ENCODE measurements around the gene PIEZO2. TPM values are rescaled to one million over a fixed set of nuclear protein-coding genes. Genes with fewer than 3 reads are reported as not detected.

The PIEZO2 gene
- total RNA-seq, 1 experiment from 2014 or later = 0.11 TPM

DNA sequence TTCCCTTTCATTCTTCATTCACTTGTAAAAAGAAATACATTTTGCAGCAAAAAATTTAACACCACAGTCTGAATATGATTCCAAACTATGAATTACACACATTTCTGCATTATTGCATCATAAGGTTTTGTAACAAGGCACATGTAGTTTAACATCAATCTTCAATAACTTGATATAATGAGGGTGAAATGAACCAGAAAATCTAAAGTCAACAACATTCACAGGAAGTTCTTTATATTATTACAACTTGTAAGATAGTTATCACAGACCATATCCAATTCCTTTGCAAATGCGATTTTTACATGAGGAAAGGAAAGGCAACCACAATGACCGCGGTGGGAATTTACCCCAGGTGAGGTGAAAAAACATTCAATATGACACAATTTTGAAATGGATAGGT, 410.2 kb downstream of the PIEZO2 start:
- intact Hi-C loops (cut with micrococcal nuclease; ENCODE audit: unreplicated experiment) = no loop called here
- H3K27me3 ChIP-seq (replicated peaks; ENCODE audit: control insufficient read depth, insufficient read depth, low read length) = no peaks in the 10 kb centered on the region
- ChIA-PET POLR2A (no interaction called here), CTCF (no interaction called here)
- BruUV-seq (replicated peaks) = no TSS peak
- no peaks in the 10 kb centered on the region for H3K36me3 ChIP-seq (ENCODE audit: control insufficient read depth, insufficient read depth, low read length)
- no peaks in the 10 kb centered on the region for H3K4me1 Mint-ChIP-seq (ENCODE audit: low read depth, unreplicated experiment)
- TF ChIP-seq, protein P1, sequence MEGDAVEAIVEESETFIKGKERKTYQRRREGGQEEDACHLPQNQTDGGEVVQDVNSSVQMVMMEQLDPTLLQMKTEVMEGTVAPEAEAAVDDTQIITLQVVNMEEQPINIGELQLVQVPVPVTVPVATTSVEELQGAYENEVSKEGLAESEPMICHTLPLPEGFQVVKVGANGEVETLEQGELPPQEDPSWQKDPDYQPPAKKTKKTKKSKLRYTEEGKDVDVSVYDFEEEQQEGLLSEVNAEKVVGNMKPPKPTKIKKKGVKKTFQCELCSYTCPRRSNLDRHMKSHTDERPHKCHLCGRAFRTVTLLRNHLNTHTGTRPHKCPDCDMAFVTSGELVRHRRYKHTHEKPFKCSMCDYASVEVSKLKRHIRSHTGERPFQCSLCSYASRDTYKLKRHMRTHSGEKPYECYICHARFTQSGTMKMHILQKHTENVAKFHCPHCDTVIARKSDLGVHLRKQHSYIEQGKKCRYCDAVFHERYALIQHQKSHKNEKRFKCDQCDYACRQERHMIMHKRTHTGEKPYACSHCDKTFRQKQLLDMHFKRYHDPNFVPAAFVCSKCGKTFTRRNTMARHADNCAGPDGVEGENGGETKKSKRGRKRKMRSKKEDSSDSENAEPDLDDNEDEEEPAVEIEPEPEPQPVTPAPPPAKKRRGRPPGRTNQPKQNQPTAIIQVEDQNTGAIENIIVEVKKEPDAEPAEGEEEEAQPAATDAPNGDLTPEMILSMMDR (IDR thresholded peaks at IDR 0.05; ENCODE audit: insufficient read depth in 1 of 2, low read depth in 1 of 2, low read length in 1 of 2, severe bottlenecking in 1 of 2, unreplicated experiment in 1 of 2) = no peak
- no peaks in the 10 kb centered on the region for H3K36me3 Mint-ChIP-seq (ENCODE audit: insufficient read depth, unreplicated experiment)
- peaks cover 15% of the 10 kb centered on the region for H3K27me3 Mint-ChIP-seq (ENCODE audit: insufficient read depth, unreplicated experiment)
- DNase-seq = no peak
- H3K9me3 ChIP-seq = no peaks in the 10 kb centered on the region
- H3K9me3 Mint-ChIP-seq (ENCODE audit: unreplicated experiment) = no peaks in the 10 kb centered on the region
- no peak overlapping the region for H3K4me3 ChIP-seq (ENCODE audit: low read depth, low read length)
- H3K27ac Mint-ChIP-seq (ENCODE audit: unreplicated experiment) = no peak overlapping the region
- H3K4me3 Mint-ChIP-seq (ENCODE audit: unreplicated experiment) = no peak overlapping the region
- H3K4me1 ChIP-seq = no peaks in the 10 kb centered on the region

- ChIA-PET POLR2A (no interaction called here), CTCF (no interaction called here)
- DNase-seq = no peak
- no peaks in the 10 kb centered on the region for H3K36me3 ChIP-seq (ENCODE audit: control insufficient read depth, insufficient read depth, low read length)
- no TSS peak for BruUV-seq (replicated peaks)
- no peaks in the 10 kb centered on the region for H3K4me1 ChIP-seq
- H3K9me3 Mint-ChIP-seq (ENCODE audit: unreplicated experiment) = no peaks in the 10 kb centered on the region
- H3K4me1 Mint-ChIP-seq (ENCODE audit: low read depth, unreplicated experiment) = no peaks in the 10 kb centered on the region
- H3K27me3 Mint-ChIP-seq (ENCODE audit: insufficient read depth, unreplicated experiment) = peaks cover 25% of the 10 kb centered on the region
- no peak overlapping the region for H3K4me3 Mint-ChIP-seq (ENCODE audit: unreplicated experiment)
- TF ChIP-seq, protein P1 (IDR thresholded peaks at IDR 0.05; ENCODE audit: insufficient read depth in 1 of 2, low read depth in 1 of 2, low read length in 1 of 2, severe bottlenecking in 1 of 2, unreplicated experiment in 1 of 2) = no peak
- intact Hi-C loops (cut with micrococcal nuclease; ENCODE audit: unreplicated experiment) = no loop called here
- H3K27me3 ChIP-seq (replicated peaks; ENCODE audit: control insufficient read depth, insufficient read depth, low read length) = no peaks in the 10 kb centered on the region
- H3K4me3 ChIP-seq (ENCODE audit: low read depth, low read length) = no peak overlapping the region
- H3K27ac Mint-ChIP-seq (ENCODE audit: unreplicated experiment) = no peak overlapping the region
- H3K36me3 Mint-ChIP-seq (ENCODE audit: insufficient read depth, unreplicated experiment) = no peaks in the 10 kb centered on the region
- H3K9me3 ChIP-seq = no peaks in the 10 kb centered on the region
These were observed 412.4 kb downstream of the PIEZO2 start for GRCh38 chr18:10736984-10737383.

DNA sequence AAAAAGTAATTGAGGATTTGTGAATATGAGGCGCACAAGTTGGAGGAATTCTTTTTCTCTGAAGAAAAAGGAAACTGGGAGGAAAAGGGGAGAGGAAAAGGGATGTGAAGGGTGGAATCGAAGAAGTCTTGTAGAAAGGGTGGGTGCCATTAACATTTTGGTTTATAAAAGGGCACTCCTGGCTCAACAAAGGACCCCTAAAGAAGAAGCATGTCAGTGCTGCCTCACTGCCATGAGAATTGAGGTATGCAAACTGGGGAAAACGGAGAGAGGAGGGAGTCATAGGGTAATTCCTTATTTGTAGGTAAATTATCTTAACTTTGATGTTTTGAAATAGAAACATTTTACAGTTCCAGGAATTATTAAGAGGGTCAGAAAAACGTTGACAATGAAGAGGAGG, 416.4 kb downstream of the PIEZO2 start:
- POLR2A ChIA-PET = no interaction called here
- no peak for DNase-seq
- no peaks in the 10 kb centered on the region for H3K36me3 Mint-ChIP-seq (ENCODE audit: insufficient read depth, unreplicated experiment)
- no peaks in the 10 kb centered on the region for H3K9me3 Mint-ChIP-seq (ENCODE audit: unreplicated experiment)
- Histone ChIP-seq H3K36me3 (ENCODE audit: control insufficient read depth, insufficient read depth, low read length) (no peaks in the 10 kb centered on the region), H3K4me1 (no peaks in the 10 kb centered on the region), H3K4me3 (ENCODE audit: low read depth, low read length) (no peak overlapping the region), H3K27me3 (replicated peaks; ENCODE audit: control insufficient read depth, insufficient read depth, low read length) (no peaks in the 10 kb centered on the region), H3K9me3 (no peaks in the 10 kb centered on the region)
- H3K27ac Mint-ChIP-seq (ENCODE audit: unreplicated experiment) = no peak overlapping the region
- H3K4me1 Mint-ChIP-seq (ENCODE audit: low read depth, unreplicated experiment) = no peaks in the 10 kb centered on the region
- intact Hi-C loops (cut with micrococcal nuclease; ENCODE audit: unreplicated experiment) = no loop called here
- TF ChIP-seq, protein P1 (IDR thresholded peaks at IDR 0.05; ENCODE audit: insufficient read depth in 1 of 2, low read depth in 1 of 2, low read length in 1 of 2, severe bottlenecking in 1 of 2, unreplicated experiment in 1 of 2) = no peak
- H3K4me3 Mint-ChIP-seq (ENCODE audit: unreplicated experiment) = no peak overlapping the region
- BruUV-seq (replicated peaks) = no TSS peak
- CTCF ChIA-PET = no interaction called here
- peaks cover 29% of the 10 kb centered on the region for H3K27me3 Mint-ChIP-seq (ENCODE audit: insufficient read depth, unreplicated experiment)
